Activated CD4-positive, alpha-beta T cell treated with anti-CD3 and anti-CD28 coated beads, Interleukin-2, amount 50 U/mL, for 16 hours (primary cell): ENCODE measurements around the gene NOTCH2.
A peak's percentile ranks its signal among the peaks of the same experiment; 100 is the strongest.

ENCODE experiments used
- DNase-seq: peaks from one replicate; pipeline ENCODE4 v3.0.0-alpha.2; 2020

Gene NOTCH2

DNA sequence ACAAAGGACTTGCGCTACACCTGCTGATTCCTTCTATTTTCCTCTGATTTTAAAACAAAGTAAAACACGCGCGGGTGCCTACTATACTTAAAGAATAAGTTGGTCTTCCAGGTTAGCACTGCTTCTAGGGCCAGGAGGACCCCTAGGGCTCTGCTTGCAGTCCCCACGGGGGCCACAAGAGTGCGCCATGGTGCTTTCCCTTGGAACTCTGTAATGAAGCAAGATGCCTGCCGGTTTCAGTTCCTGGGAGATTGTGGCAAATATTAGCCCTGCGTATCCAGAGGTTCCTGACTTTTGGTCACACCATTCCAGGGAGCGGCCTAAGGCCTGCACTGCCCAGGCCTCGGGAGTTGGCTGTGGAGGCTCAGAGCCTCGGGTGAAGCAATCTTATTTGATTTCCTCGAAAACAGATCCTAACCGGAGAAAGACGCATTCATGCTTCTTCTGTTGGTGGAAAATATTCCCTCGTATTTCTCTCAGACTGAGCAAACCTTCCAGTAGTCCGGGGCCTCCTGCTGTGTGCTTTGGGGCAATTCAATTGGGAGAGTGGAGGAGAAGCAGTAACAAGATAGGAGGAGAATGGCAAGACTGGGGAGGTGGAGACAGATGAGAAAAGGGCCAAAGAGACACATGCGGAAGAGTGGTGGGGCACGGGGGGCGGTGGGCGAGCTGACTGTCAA is 198.4 kb downstream of the NOTCH2 start:
- DNase-seq: peak; percentile 67

DNA sequence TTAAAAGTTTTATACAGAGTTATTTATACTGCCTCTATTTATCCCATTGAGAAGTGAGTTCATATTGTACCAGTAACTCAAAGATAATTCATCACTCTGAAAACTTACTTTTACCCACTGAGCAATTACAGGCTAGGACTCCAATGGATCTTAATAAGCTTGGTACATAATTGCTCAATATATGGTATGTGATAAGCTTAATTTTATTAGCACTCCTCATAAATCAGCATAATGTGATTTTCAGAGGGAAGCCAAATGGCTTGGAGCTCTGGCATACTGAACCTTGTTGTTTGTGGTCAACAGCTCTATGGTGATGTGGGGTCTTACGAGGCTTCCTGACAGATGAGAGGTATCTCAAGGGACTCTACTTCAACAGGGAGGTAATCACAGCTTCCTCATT is 199.5 kb downstream of the NOTCH2 start:
- no peak for DNase-seq

DNA sequence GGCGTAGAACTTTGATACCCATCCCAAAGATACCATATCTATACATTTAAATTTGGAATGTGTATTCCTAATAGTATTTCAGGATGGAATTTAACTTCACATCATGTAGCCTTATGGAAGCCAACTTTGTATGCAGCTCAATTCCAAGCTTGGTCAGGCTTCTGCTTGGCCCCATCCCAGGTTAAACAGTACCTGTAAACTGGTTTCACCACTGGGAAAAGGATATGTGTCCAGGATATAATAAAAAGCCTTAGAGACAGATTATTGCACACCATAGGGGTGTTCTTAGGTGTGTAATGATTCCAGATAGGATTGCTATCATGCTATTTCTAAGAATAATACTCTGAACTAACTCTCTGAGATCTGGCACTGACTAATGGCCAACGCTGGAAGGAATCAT is 201.3 kb downstream of the NOTCH2 start:
- DNase-seq: no peak

DNA sequence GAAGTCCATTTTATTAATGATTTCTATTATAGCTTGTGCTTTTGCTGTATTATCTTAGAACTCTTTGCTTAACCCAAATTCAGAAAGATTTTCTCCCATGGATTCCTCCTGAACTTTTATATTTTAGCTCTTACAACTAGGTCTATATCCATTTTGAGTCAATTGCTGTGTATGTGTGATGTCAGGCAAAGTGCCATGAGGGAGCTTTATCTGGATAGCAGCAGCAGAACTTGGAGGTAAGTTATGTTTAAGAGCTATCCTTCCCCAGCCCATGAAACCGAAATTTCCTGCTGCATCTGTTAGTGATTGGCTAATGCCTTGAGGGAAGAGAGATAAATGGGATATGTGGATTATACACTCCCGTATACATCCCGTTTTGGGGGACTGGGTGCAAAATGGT is 203.0 kb downstream of the NOTCH2 start:
- DNase-seq: no peak

DNA sequence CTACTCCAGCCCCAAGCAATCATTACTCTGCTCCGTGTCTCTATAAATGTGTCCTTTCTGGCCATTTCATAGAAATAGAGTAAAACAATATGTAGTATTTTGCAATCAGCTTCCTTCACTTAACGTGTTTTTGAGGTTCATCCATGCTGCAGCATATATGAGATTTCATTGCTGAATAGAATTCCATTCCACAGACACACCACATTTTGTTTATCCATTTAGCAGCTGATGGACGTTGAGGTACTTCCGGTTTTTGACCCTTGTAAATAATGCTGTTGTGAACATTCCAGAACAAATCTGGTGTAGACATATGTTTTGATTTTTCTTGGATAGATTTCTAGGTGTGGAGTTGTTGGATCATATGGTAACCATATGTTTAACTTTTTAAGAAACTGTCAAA is 203.8 kb downstream of the NOTCH2 start:
- no peak for DNase-seq

DNA sequence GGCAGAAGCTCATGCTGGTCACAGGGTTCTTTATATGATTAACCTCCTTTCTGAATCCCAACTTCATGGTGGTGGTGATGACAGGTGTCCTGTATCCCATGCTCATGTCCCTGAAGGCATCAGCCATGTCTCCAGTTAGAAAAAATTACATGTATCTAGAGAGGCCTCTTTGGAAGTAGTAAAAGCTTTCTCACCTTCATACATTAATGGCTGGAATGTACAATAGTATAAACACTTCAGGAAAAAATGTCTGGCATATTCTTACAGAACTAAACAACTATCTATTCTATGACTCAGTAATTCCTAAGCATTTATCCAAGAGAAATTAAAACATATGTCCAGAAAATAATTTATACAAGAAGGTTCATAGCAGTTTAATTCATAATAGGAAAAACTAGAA is 207.2 kb downstream of the NOTCH2 start:
- DNase-seq: no peak
